GM12891 (cell line): ENCODE data around the gene ANKRD63.

Source experiments
- POLR2A ChIP-seq: IDR thresholded peaks from 2 replicates; pipeline ENCODE4 v1.6.1; 2011; ENCODE audit warnings: low read depth, low read length, control low read depth
- POLR2AphosphoS5 ChIP-seq: IDR thresholded peaks from 2 replicates; pipeline ENCODE4 v1.6.1; 2011; ENCODE audit warnings: low read depth, low read length, control low read depth
- TAF1 ChIP-seq: IDR thresholded peaks from 2 replicates; pipeline ENCODE4 v1.6.1; 2011; ENCODE audit warnings: low read depth, low read length, control low read depth

DNA sequence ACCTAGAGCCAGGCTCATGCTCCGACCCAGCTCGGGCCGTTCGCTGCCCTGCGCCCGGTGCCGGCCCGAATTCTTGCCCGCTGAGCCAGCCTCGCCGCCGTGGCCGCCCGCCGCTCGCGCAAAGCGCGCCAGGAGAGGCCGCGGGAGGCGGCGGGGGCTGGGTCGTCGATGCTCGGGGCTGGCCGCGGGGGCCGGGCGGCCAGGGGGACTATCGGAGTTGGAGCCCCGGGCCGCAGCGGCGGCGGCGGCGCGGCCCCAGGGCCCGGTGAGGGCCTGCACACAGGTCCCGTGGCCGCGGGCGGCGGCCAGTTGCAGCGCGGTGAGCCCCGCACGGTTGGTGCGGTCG, 1.1 kb downstream of the ANKRD63 start:
- TF ChIP-seq POLR2AphosphoS5 (no peak), POLR2A (no peak), TAF1 (no peak)
